Neutrophil (primary cell): ENCODE data around the gene ZNF385A.
A peak's percentile ranks its signal among the peaks of the same experiment; 100 is the strongest.

Source experiments
- H3K27ac ChIP-seq: fragments of 200-600 bp; sonication (generic); 2 replicates; pipeline ENCODE4 v1.5.1; 2016; ENCODE audit warnings: mild to moderate bottlenecking, moderate library complexity
- H3K27me3 ChIP-seq: fragments of 200-600 bp; sonication (generic); 2 replicates; pipeline ENCODE4 v1.6.0; 2016; ENCODE audit warnings: mild to moderate bottlenecking
- H3K36me3 ChIP-seq: fragments of 200-600 bp; sonication (generic); 2 replicates; pipeline ENCODE4 v1.5.1; 2017
- H3K4me1 ChIP-seq, 2 experiments: fragments of 200-600 bp in 1 of 2; sonication (generic) in 1 of 2; 1 replicate in 1 of 2; 2 replicates in 1 of 2; pipeline versions ENCODE4 v1.5.1 to v1.6.1; 2013 to 2016; ENCODE audit warnings: low read depth in 1 of 2, low read length in 1 of 2, mild to moderate bottlenecking in 1 of 2, moderate library complexity in 1 of 2; ENCODE audit not compliant: control insufficient read depth in 1 of 2, insufficient read depth in 1 of 2
- H3K4me3 ChIP-seq, 2 experiments: fragments of 200-600 bp in 1 of 2; sonication (generic) in 1 of 2; 1 replicate in 1 of 2; 2 replicates in 1 of 2; pipeline ENCODE4 v1.5.1; 2013 to 2016; ENCODE audit warnings: low read depth in 1 of 2, low read length in 1 of 2, mild to moderate bottlenecking in 1 of 2, moderate library complexity in 1 of 2
- H3K9me3 ChIP-seq: fragments of 200-600 bp; sonication (generic); 2 replicates; pipeline ENCODE4 v1.5.1; 2016
- TF ChIP-seq, protein P1 (sequence below): fragments of 200-600 bp; sonication (generic); IDR thresholded peaks from 2 replicates; pipeline ENCODE4 v1.5.1; 2016; ENCODE audit warnings: antibody characterized with exemption

ZNF385A gene

DNA sequence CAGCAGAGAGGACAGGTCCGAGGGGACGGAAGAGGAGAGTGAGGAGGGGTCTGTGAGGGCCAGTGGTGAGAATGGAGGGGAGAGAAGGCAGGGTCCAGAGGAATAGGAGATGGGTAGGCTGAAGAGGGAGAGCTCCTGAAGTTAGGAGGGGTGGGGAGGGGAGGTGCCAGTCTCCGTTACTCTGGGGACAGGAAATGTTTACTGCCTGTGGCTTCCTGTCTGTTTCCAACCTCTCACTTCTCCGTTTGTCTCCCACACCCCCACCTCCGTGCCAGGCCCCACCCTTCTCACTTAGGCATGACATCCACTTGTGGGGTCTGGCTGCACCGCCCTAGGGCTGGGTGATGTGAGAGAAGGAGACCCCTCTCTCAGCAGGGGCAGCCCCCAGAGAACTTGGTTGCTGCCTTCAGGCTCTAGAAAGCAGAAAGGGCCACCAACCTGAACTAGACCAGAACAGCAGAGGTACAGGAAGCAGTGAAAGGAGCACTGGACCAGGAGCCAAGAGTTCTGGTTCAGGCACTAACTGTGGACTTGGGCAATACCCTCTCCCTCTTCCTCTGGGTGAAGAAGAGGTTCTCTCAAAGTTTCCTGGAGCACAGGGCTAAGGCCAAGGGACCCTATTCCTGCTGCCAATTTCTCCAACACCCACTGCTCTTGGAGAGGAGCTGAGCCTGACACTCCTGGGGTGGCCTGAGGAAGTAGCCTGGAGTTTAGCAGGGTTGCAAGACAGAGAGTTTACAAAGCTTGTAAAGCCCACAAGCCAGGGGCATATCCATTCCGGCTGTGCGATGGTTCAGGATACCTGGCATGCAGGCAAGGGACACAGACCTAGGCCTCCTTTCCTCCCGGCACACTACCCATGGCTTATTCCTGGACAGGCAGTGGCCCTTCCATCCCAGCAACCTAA is 29.0 kb upstream of the ZNF385A start:
- Histone ChIP-seq H3K9me3 (no peaks in the 10 kb centered on the region), H3K4me1 (peaks cover 77 to 81% of the 10 kb centered on the region in 2 experiments), H3K27ac (peak overlapping the region; percentile 100), H3K4me3 (peak overlapping the region; percentile 69 to 94), H3K36me3 (peaks cover 30% of the 10 kb centered on the region), H3K27me3 (no peaks in the 10 kb centered on the region)
- TF ChIP-seq, protein P1, sequence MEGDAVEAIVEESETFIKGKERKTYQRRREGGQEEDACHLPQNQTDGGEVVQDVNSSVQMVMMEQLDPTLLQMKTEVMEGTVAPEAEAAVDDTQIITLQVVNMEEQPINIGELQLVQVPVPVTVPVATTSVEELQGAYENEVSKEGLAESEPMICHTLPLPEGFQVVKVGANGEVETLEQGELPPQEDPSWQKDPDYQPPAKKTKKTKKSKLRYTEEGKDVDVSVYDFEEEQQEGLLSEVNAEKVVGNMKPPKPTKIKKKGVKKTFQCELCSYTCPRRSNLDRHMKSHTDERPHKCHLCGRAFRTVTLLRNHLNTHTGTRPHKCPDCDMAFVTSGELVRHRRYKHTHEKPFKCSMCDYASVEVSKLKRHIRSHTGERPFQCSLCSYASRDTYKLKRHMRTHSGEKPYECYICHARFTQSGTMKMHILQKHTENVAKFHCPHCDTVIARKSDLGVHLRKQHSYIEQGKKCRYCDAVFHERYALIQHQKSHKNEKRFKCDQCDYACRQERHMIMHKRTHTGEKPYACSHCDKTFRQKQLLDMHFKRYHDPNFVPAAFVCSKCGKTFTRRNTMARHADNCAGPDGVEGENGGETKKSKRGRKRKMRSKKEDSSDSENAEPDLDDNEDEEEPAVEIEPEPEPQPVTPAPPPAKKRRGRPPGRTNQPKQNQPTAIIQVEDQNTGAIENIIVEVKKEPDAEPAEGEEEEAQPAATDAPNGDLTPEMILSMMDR, result no peak

DNA sequence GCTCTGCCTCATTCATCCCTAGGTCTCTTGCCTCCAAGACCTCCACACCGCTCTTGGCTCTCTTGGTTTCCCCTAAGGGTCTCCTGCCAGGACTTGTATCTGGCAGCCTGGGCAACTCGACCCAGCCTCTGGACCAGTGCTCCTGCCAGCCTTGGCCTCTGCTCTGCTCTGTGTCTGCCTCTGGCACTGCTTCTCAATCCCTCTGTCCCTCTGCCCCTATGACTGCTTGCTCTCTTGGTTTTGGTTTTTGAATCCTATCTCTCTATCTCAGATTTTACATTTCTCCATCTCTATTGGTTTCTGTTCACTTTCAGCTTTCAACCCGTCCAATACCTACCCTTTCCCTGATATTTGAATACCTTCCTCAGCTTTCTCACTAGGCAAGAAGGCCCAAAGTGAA is 28.3 kb upstream of the ZNF385A start:
- Histone ChIP-seq H3K27ac (peak overlapping the region; percentile 100), H3K4me1 (peaks cover 80 to 81% of the 10 kb centered on the region in 2 experiments), H3K9me3 (no peaks in the 10 kb centered on the region), H3K27me3 (no peaks in the 10 kb centered on the region), H3K4me3 (peak overlapping the region; percentile 69 to 94), H3K36me3 (peaks cover 38% of the 10 kb centered on the region)
- TF ChIP-seq, protein P1, result no peak

DNA sequence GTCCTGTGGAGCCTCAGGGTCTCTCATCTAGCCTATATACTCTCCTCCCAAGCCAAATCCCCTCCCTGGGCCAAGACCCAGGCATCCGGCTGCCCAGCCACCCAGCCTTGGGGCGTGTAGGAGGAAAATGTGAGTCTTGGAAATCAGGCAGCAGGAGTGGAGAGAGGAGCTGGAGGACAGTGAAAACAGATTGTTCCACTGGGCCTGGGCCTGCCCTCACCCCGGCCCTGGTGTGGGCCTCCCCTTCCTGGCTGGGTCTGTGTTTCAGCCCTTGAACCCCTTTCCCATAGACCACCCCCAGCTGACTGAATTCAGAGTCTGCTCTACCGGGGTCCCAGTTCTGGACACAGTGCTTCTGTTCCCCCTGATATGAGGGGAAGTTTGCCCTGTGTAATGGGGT is 27.8 kb upstream of the ZNF385A start:
- H3K27ac ChIP-seq, result peak overlapping the region; percentile 100
- H3K4me1 ChIP-seq, result peaks cover 78 to 81% of the 10 kb centered on the region in 2 experiments
- TF ChIP-seq, protein P1, result no peak
- no peaks in the 10 kb centered on the region for H3K9me3 ChIP-seq
- peaks cover 42% of the 10 kb centered on the region for H3K36me3 ChIP-seq
- H3K27me3 ChIP-seq, result no peaks in the 10 kb centered on the region
- H3K4me3 ChIP-seq, result peak overlapping the region; percentile 69 to 94

DNA sequence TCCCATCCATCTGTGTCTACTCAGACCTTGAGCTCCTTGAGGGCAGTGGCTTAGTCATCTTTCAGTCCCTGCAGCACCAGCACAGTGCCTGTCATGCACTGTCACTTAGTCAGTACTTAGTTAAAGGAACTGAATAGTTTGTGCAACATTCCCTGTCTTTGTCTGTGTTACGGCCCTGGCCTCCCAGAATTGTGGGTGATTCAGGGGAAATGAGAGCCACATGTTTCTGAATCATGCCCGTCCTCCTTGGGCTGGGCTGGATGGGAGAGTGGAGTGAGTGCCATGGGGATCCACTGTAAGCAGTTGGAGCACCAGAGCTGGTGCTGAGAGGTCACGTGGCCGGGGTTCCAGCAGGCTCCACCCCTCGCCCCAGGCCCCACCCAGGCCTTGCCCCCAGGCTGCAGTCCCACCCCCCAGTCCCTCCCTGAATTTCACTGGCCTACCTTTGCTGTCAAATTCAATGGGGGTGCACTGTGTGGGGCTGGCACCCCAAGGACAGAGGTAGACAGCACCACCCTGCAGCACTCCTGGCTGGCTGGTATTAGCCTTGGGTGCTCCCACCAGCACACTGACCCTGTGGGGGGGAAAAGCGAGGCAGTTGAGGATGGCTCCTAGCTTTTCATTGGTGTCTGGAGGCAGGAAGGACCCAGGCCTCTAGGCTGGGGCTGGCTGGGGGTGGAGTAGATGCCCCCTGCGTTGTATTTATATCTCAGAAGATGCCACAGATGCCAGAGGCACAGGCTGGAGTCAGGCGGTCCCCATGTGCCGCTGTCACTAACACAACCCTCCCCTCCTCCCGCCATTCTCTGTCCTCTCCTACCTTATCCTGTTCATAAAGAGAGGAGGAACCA is 27.1 kb upstream of the ZNF385A start:
- TF ChIP-seq, protein P1, result no peak
- peaks cover 49% of the 10 kb centered on the region for H3K36me3 ChIP-seq
- H3K27ac ChIP-seq, result peak overlapping the region; percentile 100
- H3K9me3 ChIP-seq, result no peaks in the 10 kb centered on the region
- no peaks in the 10 kb centered on the region for H3K27me3 ChIP-seq
- peaks cover 71 to 74% of the 10 kb centered on the region in 2 experiments for H3K4me1 ChIP-seq
- peak overlapping the region; percentile 69 to 94 for H3K4me3 ChIP-seq

DNA sequence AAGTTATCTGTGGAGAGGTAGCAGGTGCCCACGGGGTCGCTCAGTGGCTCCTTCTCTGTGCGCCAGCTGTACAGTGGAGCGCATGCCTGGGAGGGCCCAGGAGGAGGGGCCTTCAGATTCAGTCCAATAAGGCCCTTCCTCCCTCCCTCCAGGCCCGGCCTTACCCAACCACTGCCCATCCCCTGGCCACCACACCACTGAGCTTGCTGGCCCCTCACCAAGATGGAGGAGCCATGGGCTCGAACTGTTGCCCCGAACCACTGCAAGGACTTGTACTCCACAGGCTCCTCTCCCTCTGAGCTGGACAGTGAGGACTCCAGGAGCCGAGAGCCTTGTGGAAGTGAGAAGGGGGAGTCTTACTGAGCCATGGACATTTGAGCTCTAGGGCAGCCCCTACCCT is 24.7 kb upstream of the ZNF385A start:
- peaks cover 48 to 55% of the 10 kb centered on the region in 2 experiments for H3K4me1 ChIP-seq
- H3K4me3 ChIP-seq, result no peak overlapping the region
- no peaks in the 10 kb centered on the region for H3K9me3 ChIP-seq
- no peaks in the 10 kb centered on the region for H3K27me3 ChIP-seq
- TF ChIP-seq, protein P1, result no peak
- H3K36me3 ChIP-seq, result peaks cover 73% of the 10 kb centered on the region
- H3K27ac ChIP-seq, result peak overlapping the region; percentile 29
